NCI-H748 treated with DMSO at 0.1 percent for 48 hours (cell line): ENCODE measurements around the gene SH3TC1.

Experiments used
- DNase-seq: peaks from one replicate; lab custom pipeline; 2025; lab: John Stamatoyannopoulos, UW

Gene SH3TC1

DNA sequence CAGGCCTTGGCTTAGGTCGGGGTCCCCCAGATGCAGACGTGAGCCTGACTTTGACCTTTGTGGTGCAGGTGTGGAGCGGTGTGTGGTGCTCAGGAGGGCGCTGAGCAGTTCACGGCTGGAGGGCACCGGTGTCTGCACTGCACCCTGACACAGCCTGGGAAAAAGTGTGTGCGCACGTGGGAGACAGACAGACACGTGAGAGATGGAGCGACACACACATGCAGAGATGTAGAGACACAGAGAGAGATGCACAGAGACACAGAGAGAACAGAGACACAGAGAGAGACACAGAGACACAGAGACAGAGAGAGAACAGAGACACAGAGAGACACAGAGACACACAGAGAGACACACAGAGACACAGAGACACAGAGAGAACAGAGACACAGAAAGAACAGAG lies 64.3 kb downstream of the SH3TC1 start:
- DNase-seq: no peak

DNA sequence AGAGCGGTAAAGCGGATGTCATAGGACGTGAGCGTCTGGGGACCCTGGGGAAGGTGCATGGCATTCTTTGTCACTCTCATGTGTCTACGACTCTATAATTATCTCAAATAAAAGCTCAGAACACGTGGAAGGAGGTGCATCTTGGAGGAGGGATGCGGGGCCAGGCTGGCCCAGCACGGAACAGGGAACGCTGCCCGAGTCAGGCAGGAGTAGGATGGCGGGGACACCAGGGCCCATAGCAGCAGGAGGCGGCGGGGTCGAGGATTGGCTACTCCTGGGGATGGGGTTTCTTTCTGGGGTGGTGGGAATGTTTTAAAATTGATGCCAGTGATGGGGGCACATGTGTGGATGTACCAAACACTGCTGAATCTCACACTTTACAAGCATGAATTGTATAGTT lies 65.0 kb downstream of the SH3TC1 start:
- no peak for DNase-seq

DNA sequence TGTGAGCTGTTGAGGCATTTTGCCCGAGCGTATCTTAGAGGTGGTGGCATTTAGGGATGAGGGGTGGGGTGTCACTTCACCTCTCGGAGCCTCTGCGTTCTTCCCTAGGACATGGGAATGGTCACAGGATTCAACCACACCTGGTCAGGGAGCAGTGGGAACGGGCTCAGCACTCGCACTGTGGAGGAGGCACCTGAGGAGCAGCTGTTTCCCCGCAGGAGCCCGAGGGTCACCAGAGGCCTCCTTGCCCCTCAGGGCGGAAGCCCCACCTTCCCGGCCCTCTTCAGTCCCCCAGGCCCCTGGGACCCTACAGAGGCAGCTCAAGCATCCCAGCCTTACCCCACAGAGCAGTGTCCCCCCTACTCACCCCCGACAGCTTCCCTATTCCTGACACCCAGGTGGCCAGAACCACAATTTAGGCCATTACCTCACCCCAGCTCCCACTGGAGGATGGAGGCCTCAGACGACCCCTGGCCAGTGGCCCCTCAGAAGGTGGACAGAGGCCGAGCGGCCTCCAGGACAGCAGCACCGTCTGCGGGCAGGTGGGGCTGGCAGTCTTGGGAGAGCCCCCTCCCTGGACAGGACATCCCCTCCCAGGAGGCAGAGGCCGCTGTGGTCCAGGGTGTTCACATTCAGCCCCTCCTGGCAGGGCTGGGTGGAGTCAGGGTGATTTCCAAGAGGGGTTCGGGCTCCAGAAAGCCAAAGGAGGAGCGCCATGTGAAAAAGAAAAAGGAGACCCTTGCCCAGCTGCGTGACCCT lies 66.3 kb downstream of the SH3TC1 start:
- DNase-seq: no peak

DNA sequence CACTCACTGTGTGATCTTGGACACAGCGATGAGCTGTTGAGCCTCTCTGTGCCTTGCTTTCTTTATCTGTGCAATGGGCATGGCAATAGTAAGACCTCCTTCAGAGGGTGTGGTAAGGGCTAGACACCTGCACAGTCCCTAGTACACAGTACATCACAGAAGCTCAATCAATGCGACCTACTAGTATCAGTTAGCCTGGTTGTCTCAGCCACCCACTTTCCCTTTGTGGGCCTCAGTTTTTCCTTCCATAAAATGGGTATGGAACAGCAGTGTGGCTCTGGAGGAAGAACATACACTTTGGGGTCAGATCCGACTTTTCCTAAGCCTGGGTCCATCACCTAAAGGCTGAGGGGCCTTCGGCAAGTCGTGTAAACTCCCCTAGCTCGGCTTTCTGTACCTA lies 67.0 kb downstream of the SH3TC1 start:
- DNase-seq: no peak

DNA sequence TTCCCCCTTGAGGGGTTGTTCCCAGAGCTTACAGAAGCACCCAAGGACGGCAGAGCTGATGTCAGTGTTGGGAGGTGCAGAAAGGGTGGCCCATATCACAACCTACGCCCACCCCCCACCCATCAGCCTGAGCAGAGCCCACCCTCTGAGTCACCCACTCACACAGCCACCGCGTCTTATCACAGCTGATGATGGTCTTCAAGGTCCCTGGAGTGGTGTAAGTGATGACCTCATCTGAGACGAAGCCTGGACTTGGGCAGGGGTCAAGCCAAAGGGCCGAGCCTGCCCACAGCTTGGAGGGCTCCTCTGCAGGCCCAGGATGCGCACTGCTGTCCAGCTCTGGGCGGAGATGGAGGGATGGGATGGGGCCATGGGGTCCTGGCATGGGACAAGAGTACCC lies 67.4 kb downstream of the SH3TC1 start:
- DNase-seq: no peak

DNA sequence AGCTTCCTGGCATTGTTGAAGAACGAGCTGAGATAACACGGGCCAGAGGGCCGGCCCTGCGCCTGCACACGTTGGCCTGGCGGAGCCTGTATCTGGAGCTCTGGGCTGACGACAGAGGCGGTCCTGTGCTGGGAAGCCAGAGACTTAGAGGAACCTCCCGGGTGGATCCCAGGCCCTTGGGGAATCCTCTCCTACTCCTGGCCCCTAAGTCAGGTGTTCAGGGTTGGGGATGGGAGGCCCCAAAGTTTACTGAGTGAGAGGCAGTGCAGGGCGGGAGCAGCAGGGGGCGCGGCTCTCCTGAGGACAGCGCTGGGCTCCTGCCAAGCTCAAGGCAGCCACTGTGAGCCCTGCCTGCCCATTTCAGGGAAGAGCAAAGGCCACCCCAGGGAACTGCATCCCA lies 68.0 kb downstream of the SH3TC1 start:
- no peak for DNase-seq

DNA sequence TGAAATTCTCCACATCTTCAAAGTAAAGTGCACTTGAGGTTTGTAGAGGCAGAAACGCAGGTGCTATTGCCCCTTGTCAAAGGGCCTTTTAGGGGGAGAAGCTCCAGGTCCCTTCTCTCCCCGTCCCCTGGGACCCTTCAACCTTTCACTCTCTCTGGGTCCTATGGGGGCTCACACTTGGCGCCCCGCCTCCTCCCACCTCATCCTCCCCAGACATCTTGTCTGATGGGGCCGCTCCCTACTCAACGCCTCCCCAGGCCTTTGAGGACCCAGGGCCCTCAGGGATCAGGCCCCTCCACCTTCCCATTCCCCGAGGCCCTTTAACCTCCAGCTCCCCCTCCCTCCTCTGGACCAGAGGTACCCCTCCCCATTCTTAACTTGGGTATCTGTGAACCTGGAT lies 69.1 kb downstream of the SH3TC1 start:
- no peak for DNase-seq

DNA sequence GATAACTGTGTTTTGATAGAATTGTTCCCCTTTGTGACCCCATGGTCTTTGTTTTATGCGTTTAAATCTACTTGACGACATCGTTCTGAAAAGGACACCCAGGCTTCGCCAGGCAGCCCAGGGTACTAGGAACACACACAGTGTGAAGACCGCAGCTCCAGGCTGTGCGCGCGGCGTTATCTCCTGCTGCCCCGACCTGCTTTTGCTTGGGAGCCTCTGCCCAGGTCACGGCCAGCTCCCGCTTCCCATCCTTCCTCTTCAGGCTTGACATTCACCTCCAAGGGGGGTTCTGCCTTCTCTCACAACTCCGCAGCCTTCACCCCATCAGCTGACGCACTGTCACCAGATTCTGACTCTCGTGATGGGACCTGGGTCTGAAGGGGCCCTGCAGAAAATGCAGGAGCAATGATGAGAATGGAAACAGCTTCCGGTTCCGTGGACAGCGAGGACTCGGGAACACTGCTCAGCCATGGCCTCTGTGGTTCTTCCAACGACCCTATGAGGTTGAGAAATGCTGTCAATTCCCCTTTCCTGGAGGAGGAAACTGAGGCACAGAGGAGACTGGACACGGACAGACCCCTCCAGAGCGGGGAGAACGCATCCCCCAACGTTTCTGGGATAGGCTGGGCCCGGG lies 69.9 kb downstream of the SH3TC1 start:
- DNase-seq: no peak

DNA sequence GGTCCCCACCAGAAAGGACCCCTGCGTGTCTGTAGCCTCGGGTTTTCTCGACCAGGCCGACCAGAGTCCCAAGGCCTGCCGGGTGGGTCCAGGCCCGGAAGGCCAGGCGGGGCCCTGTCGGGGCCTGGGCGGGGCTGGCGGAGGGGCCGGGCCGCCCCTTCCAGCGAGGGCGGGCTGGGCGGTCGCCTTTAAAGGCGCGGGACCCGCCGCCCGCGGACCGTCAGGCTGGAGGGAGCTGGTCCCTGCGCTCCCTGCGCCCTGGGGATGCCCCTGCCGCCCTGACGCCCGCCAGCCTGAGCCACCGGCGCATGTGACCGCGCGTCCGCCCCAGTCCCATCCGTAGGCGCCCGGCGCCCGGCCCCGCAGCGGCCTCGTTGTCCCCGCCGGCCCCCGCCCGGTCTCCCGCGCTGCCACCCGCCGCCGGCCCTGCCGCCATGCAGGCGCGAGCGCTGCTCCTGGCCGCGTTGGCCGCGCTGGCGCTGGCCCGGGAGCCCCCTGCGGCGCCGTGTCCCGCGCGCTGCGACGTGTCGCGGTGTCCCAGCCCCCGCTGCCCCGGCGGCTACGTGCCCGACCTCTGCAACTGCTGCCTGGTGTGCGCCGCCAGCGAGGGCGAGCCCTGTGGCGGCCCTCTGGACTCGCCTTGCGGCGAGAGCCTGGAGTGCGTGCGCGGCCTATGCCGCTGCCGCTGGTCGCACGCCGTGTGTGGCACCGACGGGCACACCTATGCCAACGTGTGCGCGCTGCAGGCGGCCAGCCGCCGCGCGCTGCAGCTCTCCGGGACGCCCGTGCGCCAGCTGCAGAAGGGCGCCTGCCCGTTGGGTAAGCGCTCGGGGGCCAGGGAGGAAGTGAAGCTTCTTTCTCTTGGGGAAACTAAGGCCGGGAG lies 70.7 kb downstream of the SH3TC1 start, which contains the start of gene HTRA3:
HTRA3 (plus strand) TSS at position 220 of the 883 bp plus-strand sequence; CDS start at position 435, 215 bp downstream.
- no peak for DNase-seq

DNA sequence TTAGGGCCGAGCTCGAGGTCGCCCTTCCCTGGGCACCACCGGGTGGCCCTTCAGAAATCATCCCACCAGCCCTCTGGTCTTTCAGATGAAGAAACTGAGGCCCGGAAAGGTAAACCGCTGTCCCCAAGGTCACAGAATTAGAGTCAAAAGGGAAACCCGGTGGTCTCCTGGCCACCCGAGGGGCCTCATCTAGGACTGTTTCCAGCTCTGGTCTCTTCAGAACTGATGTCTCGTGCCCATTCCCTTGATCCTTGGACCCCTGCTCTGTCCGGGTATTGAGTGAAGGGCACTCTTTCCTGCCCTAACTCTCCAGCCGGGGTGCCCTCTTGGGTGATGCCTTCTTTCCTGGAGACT lies 71.3 kb downstream of the SH3TC1 start:
- DNase-seq: no peak

DNA sequence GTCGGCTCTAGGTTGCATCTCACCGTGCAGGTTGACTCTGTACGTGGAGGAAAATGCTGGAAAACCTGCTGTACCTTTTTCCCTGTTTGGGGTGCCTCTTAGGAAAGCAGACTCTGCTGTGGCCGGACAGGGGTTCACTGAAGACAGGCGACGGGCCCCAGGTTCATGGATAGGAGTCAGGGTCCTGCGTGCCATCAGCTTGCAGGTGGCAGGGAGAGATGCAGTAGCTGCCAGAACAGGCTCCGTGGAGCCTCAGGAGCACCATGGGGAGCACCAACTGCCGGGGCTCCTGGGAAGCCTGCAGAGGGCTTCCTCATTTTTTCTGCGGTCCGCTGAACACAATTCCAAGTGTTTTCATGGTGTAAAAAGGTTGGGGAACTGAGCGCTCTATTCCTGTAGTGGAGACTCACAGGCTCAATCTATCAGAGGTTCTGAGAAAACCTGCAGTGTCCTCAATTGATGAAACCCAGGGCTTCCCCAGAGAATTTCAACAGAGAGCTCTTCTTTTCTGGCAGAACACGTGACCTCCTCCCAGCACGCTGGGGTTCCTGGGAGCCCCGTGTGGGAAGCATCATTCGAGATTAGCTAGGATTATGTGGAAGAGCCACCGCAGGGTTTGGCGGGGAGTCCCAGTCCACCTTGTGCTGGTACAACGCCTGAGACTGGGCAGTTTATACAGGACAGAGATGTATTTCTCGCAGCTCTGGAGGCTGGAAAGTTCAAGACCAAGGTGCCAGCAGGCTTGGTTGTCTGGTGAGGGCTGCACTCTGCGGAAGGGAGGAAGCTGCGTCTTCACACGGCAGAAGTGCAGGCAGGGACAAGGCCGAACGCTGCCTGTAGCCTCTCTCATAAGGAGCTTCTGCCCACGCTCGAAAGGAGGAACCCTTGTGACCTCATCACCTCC lies 72.1 kb downstream of the SH3TC1 start:
- no peak for DNase-seq

DNA sequence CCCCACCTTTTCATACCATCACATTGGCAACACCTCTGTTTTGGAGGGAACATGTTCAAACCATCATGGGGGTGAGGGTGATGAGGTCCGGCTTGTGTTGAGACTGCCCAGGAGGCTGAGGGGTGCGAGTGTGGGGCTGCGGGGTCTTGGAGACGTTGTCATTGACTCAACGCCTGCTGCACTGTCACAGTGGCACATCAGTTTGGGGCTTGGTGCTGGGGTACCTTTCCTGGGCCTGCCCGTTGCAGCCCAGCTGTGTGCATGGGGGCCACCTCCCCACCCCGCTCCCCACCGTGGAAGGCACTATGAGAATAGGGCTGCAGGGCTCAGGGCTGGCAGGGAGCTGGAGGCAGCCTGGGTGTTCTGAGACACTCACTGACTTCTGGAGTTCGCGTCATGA lies 72.7 kb downstream of the SH3TC1 start:
- no peak for DNase-seq

DNA sequence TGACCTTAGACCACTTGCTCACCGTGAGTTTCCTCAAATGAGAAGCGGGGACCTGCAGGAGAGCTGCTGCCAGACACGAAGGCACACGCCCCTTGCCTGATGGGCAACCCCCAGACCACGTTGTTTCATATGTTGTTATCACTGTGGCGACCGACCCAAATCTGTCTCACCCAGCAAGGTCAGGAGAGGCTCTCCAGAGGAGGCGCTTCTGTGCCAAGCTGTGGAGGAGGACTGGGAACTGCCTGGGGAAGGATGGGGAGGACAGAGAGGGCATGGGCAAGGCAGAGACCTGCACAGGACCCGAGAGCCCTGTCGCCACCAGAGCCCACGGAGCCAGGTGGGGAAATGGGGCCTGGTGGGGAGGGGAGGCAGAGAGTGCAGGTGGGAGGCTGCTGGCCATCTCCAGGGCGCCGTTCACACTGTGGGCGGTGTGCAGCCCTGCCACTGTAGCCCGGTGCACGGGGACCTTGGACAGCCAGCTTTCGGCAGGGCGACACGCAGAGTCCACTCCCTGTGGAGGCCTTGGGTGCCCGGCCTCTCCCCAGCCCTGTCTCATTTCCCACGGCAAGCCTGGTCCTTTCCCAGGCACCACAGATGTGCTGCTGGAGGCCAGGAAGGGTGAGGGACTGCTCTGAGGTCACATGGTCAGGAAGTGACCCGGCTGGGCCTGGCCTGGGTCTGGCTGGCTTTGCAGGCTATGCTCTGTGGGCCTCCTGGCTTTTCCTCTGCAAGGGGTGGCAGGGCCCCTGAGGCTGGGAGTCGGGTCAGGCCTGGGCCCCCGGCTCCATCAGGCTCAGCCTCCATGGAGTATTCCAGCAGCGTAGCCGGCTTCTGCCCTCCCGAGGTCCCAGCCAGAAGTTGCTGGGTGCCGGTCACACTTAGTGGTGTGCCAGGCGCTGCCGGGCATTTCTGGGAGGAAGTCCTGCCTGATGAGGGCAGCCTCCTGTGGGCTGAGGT lies 73.7 kb downstream of the SH3TC1 start:
- DNase-seq: no peak

DNA sequence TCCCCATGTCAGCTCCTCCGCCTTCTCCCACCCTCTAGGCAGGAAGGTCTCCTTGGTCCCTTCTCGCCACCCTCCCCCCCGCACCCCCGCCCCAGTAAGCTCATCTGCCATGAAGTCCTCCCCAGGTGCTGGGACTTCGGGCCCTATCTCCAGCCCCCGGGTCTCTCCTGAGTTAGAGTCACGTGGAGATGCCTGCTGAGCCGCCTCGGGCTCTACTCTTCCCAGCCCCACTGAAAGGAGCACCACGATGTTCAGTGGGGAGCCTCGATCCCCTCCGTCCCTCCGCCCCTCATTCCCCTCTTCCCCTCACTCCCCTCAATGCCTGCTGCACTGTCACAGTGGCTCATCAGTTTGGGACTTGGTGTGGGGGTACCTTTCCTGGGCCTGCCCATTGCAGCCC lies 74.4 kb downstream of the SH3TC1 start:
- DNase-seq: no peak

DNA sequence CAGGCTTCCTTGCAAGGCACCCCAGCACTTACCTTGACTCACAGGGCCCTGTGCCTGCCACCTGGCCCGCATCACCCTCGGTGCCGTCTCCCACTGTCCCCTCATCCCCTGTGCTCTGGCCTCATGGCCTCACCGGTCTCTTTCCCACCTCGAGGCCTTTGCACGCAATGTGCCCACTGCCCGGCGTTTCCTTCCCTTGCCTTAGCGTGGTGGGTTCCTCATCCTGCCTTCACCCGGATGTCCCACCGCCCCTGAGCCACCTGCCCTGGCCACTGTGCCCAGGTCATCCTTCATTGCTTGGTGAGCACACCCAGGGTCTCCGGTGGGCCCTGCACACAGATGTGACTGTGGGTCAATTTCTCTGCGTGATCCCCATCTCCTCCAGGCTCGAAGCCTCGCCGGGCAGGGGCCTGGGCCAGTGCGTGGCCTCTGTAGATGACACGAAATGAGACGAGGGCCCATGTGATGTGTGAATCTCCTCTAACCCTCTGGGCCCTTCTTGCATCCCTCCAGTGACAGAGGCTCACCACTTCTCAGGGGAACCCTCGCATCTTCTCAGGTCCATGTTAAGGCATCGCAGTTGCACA lies 75.1 kb downstream of the SH3TC1 start:
- DNase-seq: no peak

DNA sequence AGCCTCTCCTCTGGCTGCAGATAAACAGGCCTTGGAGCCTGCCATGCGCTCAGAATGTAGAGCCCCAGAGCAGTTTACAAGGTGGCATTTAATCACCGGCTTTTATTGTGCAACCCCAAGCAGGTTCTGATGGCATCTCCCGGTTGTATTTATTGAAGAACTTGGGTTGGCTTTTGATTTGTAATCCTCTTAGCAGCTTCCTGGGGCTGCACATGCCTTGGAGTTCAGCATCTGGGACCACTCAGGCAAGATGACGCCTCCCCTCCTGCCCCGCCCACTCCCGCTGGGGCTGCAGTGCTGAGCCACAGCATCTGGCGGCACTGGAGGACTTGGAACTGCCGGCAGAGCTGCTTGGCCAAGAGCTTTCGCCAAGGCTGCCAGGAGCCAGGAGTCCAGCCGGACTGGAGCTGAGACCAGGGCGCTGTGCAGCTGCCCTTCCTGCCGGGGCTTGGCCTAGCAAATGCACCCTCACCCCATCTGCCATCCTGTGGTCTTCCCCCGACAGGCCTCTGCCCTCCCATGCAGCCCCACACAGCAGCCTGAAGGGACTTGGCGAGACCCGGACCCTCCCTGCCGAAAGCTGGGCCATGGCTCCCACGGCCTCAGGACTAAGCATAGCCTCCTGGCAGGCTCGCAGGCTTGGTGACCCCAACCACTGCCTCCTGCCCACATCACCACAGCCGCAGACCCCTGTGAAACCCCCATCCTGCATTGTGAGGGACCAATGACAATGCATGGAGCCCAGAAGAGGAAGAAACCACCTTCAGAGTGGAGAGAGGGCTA lies 75.9 kb downstream of the SH3TC1 start:
- no peak for DNase-seq

DNA sequence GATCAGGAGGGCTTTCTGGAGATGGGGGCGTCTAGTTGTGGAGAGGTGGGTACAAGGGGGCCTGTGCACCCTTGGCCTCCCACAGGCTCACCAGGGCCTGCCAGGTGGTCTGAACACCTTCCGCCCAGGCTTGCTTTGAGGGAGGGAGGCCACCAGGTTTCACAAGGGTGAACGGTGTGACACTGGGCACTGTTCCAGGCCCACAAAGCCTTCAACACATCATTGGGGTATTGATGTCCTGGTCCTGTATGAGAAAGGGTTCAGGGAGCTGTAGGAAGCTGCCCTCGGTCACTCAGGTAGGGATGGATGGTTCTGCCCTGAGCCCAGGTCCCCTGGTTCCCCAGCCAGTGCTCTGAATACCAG lies 76.4 kb downstream of the SH3TC1 start:
- DNase-seq: no peak

DNA sequence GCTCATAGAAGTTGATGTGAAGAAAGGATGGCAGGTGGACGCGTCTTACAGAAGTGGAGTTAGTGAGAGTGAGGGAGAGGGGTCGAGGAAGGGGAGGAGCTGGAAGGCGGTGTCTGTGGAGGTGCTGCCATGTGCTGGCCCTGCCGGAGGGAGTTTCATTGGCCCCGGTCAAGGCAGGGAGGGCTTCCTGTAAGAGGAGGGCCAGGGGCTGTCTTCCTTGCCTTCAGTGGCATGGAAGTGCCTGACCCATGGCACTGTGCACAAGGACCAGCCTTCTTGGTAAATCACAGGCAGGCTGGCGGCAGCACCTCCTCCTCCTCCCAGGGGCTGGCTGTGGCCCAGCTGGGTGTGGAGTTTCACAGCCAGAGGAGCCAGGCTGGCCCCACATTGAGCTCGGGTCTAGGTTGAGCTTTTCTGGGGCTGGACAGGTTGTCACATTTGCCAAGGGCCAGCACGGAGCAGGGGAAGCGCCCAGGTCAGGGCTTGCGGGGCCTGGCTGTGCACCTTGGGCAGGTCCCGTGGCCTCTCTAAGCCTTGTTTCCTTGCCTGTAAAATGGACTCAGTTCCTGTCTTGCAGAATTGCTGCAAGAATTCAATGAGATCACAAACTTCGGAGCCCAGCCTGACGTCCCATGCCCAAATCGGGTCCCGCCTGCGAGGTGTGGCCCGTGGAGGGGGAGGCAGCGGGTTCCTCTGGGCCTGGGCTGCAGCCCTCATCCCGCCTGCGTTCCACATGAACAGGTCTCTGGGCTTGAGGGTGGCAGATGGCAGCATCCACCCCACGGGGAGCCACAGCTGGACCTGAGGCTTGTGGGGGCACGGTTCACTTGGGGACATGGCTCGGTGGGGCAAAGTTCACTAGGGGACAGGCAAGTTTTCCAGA lies 77.5 kb downstream of the SH3TC1 start:
- no peak for DNase-seq
